Measurements from ENCODE around the gene NSG2.
"Not testable (repeated sequence)": the region's sequence is repeated elsewhere in the genome, so short reads cannot be mapped to it uniquely, and the experiment has no call there.

Gene NSG2

DNA sequence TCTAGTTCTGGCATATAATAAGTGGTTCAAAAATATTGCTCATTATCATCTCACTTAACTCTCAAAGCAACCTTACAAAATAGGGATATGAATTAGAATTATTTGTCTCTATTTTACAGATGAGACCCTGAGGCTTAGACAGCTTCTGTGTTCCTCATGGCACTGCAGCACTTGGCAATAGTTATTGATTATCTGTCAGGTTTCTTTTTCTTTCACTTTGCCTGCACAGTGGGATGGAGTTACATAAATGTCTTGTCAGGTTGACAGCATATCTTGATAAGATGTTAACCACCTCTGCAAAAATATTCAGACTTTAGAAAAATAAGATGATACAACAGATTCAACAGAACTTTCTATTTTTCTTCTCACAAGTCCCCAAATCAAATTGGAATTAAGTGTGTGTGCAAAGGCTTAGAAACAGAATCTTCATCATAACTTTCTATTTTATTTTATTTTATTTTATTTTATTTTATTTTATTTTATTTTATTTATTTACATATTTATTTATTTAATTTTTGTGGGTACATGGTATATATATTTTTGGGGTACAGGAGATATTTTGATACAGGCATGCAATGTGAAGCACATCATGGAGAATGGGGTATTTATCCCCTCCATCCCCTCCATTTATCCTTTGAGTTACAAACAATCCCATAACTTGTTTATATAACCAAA lies 17.7 kb downstream of the NSG2 start:
- no peak for DNase-seq

DNA sequence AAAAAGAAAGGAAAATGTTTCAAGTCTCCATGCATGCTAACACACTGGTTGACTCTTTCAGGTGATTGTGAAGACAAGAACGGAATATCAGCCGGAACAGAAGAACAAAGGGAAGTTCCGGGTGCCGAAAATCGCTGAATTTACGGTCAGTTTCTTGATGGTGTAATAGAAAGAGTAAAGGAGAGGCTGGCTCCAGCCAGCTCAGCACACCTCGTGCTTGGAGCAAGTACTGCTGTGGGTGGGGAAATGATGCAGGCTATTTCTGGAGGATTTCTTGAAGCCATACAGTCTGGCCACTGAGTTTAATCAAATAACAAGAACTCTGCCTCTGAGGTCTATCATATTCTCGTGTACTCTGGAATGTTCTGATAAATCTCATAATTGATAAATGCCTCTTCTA lies 18.7 kb downstream of the NSG2 start:
- DNase-seq = no peak

DNA sequence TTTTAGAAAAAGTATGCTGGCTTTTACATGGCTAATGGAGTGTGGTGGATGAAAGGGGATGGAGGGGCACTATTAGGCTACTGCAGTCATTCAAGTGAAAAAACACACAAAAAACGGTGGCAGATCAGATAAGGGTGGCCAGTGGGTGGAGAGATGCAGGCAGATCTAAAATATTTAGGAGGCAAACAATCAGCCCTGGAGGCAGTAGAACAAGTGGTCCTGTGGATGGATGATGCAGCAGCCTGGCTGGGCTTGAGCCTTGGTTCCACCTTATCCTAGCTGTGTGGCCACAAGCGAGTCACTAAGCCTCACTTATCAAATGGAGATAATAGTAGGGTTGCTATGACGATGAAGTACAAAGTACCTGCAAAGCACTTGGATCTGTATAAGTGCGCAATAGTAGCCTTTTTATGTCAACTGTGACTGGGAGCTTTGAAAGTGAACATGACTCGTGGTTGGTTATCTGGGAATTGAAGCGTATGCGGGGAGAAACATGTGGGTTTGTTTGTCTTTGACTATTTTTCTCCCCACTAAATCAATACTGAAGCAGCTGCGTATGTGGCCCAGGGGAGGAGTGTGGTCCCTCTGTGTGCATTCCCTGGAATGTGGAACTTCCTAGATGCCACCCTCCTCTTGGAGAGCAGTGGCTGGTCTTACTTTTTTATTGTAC lies 20.2 kb downstream of the NSG2 start:
- DNase-seq = no peak

DNA sequence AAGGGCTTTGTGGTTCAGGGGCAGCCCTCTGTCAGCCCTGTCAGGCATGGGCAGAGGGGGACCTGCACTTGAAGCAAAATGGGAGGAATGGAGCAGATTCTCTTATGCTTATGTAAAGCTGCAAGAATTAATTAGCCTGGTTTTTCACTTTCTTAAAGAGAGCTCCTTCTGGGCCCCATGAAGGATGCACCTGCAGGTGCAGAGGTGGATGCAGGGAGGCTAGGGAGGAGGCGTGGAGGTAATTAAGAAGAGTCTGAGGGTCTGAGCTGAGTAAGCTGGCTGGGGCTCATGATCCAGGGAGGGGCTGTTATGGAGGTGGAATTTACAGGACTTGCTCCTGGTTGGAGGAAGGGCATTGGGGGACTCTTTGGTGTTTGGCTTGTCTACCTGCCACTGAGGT lies 22.0 kb downstream of the NSG2 start:
- no peak for DNase-seq

DNA sequence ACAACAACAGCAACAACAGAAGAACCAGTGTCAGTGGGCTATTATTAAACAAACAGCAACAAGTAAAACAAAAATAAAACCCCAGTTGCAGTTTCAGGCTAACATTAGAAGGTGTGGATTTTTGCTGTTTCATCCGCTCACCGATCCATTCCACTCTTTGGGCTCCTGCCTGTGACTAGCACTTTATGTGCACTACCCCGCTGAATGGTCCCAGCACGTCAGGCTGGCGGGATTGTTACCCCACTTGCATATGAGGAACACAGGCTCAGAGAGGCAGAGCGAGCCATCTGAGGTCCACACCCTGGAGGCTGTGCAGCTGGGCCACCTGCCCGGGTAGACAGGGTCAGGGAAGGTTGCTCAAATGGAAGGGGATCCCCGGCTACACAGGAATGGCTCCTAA lies 26.0 kb downstream of the NSG2 start:
- DNase-seq = no peak

DNA sequence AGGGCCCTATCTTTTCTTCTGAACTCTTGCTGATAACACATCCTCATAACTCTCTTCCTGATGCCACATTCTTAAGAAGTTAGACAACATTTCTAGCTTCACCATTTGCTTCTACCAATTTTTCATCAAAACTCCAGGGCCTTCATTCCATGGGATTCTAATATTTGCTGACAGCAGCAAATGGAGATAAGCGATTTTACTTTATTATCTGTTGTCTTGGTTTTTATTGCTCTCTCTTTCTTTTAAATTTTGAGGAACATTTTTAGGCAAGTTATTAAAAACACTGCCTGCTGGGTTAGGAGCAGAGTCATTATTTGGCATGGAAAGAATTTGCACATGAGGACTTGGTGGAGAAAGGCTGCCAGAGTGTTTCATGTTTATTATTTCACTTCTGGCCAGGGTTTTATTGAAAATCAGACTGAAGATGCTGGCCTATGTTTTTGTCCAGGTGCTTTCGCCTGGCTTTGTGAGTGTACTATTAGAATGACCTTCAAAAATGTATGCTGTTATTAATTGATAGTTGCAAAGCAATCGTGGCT lies 27.7 kb downstream of the NSG2 start:
- DNase-seq = no peak

DNA sequence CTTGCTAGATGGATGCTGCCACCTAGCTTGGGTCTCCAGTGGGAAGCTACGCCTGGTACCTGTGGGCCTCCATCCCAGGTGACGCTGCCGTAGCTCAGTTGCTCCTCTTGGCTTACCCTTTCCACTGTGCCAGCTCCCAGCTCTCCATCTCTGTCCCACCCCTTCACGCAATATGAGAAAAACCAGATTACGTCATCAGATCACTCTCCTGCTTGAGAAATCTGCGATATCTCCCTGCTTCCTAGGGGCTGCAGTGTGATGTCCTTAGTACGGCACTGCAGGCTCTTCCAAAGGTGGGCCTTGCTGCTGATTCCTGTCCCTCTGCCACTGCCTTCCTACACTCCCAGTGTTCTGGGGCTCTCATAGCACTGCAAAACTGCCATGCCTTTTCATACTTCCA lies 28.9 kb downstream of the NSG2 start:
- DNase-seq = no peak

DNA sequence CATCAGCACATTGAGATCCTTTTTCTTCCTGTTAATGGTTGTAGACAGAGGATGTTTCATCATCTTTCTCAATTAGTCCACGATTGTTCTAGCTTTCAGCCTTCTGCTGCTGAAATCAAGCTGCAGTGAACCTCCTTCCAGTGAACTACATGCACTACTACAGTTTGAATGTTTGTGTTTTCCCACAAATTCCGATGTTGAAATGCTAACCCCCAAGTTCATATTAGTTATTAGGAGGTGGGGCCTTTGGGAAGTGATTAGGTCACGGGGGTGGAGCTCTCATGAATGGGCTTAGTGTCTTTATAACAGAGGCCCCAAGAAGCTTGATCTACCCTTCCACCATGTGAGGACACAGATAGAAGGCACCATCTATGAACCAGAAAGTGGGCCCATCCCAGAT lies 32.9 kb downstream of the NSG2 start:
- DNase-seq = no peak

DNA sequence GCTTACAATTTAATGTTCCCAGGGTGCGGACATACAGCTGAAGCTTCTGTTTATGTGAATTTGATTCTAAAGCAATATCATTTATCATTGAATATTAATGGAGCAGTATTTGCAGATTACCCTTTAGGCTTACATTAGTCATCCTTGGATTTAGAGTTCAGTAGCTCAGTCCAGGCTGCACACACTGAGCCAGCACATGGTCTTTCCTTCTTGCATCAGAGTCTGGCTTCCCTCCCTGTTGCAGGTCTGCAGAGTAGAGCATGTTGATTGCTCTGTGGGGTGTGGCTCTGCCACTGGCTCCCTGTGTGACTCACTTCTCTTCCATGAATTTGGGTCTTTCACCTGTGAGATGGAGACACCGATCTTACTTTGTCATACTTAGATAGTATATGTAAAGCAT lies 36.8 kb downstream of the NSG2 start:
- no peak for DNase-seq

DNA sequence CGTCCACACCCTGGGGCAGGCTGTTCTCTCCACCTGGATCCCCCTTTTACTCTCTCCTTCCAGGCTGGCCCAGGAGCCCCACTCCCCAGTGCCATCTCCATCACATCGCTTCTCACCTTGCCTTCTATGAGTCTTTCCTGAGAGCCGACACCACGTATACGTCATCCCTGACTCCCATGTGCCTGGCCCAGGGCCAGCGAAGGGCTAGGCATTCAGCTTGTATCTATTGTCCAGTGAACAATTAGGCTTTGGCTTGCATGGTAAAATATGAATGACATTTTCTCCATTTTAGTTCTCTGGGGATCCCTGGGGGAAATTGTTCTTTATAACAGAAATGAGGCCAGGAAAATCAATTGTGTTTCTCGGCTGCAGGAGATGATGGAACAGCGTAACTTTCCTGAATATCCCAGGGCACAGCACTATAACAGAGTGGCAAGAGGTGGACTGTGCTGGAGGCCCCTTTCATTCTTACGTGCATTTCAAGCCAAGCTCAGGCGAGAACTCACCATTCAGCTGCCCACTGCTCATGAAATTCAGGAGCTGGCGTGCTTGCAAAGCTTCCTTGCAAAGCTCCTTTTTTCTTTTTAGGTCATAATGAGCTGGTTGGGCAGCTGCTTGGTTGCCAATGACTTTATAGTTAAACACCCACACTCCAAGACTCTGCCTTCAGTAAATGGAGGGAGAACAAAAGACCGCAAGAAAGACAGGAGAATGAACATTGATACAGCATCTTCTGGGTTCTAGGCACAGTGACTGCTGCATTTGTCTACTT lies 37.7 kb downstream of the NSG2 start:
- no peak for DNase-seq

DNA sequence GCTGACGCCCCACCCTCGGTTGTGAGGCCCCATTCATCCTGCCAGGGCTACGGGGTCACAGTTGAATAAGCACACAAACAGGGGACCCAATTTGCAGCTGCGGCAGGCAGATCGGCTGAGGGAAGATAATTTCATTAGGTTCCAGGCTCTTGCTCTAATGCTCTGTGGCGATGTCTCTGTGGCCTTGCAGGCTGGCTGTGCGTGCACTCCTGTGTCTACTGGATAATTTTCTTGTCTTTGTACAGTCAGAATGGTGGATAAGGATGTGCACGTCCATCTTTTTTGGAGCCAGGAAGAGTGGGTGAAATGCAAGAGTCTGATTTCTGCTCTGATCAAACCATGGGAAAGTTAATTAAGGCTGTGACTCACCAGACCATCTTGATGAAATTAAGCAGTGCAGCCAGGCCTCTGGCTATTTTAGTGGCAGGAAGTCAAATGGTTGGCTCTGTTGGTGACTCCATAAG lies 39.2 kb downstream of the NSG2 start:
- no peak for DNase-seq

DNA sequence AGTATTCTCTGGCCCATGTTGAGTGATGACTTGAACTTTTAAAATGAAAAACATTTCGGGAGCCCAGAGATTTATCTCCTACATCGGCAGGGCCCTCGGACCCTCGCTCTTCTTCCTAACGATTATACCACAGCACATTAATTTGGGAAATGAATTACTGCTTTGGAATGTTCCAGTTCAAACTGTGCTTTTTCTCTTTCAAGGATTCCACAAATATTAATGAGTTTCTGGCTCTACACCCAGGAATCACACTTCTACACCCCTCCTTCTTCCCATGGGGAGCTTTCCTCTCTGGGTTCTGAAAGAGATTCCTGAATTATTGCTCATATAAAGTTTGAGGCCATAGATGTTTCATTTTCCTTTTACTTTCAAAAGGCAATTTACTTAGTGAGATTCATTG lies 41.2 kb downstream of the NSG2 start:
- no peak for DNase-seq

DNA sequence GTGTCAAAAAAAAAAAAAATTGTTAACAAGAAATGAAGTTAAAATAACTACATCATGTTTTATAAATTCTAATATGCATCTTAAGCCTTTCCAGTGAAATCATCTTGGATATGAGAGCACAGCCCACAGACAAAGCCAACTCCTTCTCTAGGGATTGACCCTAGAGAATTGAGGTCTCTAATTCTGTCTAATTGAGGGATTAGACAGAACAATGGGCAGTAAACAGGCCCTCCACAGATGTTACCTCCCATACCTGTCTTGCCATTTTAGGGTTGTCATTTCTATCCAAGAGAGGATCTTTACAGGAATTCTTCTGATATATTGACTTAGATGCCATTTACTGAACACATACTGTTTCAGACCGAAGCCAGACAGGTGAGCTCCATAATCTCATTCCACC lies 42.3 kb downstream of the NSG2 start:
- no peak for DNase-seq

DNA sequence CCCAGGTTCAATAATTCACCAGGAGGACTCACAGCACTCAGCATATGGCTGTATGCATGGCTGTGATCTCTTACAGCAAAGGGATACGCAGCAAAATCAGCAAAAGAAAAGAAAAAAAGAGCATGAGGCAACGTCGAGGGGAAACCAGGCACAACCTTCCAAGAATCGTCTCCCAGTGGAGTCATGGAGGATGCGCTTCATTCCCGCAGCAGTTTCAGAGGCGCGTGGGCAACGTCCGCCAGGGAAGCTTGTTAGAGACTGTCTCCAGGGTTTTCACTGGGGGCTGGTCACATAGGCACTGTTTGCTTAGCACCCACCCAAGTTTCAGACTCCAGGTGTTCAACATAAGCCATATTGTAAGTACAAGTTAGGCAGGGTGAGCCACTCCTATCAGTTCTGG lies 44.6 kb downstream of the NSG2 start:
- no peak for DNase-seq

DNA sequence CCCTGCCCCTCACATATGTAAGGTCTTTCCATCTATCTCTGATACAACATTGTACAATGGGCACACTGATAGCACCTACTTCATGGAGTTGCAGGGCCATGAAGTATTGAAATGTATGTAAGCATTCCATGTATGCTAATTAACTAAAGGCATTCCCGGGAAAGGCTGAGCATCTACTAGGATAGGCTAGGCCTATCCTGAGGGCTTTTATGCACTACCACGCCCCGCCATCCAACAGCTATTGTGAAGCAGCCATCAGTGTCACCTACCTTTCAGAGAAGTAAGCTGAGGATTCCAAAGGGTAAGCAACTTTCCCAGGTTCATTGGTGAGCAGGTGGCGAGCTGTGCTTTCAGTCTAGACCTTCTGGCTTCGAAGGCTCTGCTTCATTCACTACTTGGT lies 47.6 kb downstream of the NSG2 start:
- DNase-seq = no peak

DNA sequence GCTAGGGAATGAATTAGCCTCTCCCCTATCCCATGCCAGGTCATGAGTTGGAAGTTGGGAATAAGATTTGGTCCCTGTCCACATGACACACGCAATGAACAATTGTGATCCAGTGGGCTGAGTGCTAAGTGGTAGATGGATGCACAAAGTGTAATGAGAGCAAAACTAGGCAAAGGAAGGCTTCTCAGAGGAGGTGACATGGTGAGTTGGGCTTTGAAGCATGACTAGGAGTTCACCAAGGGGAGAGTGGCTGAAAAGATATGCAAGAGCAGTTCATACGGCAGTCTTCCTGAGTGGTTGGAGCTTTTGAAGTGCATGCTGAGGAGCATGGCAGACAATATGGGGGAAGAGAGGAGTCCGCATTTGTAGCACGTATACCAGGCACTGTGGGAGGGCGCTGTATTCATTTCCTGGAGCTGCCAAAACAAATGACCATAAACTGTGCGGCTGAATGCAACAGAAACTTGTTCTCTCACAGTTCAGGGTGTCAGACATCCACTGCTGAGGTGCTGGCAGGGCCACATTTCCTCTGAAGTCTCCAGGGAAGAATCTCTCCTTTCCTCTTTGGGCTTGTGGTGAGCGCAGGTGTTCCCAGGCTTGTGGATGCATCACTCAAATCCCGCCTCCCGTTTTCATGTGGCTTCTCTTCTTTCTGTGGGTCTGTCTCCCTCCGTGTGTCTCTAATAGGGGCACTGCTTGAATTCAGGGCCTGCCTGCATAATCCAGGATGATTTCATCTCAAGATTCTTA lies 49.5 kb downstream of the NSG2 start:
- DNase-seq = no peak

DNA sequence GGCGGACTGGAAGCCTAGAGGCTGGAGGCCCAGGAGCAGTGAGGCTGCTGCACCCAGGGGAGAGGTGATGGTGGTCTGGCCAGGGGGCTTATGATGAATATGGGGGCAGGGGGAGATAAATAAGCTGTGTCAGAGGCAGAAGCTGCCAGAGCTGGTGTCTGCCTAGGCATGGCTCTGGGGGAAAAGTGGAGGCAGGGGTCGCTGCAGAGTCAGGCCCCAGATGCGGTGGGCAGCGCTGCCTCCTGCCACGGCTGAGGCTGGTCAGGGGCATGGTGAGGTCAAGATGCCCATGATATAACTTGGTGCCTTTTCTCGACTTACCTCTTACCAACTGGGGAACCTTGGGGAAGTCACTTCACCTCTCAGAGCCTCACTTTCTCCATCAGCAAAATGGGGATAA lies 51.1 kb downstream of the NSG2 start:
- no peak for DNase-seq

DNA sequence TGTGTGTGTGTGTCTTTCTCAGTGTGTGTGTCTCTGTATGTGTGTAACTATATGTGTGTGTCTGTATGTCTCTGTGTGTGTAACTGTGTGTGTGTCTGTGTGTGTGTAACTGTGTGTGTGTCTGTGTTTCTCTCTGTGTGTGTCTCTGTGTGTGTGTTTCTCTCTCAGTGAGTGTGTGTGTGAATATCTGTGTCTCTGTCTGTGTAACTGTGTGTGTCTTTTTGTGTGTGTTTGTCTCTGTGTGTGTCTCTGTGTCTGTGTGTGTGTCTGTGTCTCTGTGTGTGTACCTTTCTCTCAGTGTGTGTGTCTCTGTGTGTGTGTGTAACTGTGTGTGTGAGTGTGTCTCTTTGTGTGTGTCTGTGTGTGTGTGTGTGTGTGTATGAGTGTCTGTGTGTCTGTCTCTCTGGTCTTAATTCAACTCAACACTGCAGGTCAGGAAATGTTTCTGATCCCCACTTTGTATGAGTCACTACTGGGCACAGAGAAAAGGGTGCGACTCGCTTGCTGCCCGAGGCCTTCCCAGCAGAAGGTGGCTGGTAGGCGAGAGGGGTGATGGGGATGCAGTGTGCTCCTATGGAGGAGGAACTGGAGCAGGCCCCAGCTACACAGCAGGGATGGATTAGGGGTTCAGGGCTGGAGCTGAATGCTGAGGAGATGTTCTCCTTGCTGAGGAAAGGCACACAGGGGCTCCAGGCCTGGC lies 52.1 kb downstream of the NSG2 start:
- no peak for DNase-seq

DNA sequence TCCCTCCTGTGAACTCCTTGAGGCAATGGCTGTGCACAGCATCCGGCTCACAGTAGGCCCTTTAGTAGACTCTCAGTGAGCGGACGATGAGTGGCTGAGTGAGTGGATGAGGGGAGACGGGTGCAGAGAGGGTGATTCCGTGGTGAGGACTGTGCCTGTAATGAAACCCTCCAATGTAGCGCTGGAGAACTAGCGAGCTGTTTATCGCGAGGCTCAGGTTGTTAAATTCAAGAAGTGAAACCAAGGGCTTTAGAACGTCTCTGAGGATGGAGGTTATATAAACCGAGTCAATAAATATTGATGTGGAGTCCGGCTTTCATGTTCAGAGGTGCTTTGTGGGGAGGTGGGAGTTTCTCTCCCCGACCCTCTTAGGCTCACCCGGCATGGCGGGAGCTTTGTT lies 53.2 kb downstream of the NSG2 start:
- no peak for DNase-seq

DNA sequence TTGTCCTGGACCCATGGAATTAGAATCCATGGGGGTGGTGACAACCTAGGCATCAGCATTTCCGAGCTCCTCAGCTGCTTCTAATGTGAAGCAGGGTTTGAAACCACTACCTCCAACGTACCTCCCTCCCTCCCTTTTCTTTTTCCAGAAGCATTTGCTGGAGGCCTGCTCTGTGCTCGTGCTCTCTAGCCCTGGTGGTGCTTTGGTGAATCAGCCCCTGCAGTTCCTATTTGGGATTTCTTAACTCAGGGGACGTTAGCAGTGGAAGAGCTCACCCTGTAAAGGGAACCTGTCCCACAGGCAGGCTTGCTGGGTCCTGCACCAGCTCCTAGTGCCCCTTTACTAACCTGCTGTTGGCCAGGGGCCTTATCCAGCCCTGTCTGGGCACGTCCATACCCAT lies 55.0 kb downstream of the NSG2 start:
- no peak for DNase-seq

DNA sequence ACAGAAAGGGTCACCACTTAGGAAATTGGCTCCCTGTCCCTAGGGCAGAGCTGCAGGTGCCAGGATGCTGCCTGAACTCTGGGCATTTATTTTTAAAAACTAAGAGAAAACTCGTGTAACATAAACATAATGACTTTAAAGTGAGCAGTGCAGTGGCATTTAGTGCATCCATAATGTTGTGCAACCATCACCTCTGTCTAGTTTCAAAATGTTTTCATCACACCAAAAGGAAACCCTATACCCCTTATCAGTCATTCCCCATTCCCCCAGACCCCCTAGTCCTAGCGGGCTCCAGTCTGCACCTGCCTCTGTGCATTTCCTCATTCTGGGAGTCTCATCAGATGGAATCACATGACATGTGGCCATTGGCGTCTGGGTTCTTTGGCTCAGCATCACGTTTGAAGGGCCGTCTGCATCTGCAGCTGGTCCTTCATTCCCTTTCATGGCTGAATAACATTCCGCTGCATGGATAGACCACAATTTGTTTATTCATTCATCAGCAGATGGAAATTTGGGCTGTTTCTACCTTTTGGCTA lies 55.8 kb downstream of the NSG2 start:
- DNase-seq = no peak

DNA sequence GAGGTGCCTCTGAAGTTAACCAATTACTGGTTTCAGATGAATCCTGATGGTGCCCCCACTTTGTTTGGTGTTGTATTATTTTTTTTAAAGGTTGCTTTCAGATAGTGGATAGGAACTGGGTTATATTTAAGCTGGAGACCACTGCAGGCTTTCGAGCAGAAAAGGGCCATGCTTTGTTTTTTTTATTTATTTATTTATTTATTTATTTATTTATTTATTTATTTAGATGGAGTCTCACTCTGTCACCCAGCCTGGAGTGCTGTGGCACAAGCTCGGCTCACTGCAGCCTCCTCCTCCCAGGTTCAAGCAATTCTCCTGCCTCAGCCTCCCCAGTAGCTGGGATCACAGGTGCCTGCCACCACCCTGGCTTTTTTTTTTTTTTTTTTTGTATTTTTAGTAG lies 57.1 kb downstream of the NSG2 start:
- DNase-seq = not testable (repeated sequence)

Measured in activated naive CD4-positive, alpha-beta T cell treated with anti-CD3 and anti-CD28 coated beads, Interleukin-2, amount 50 U/mL, for 16 hours (primary cell).